AG09309 (cell line): Measurements from ENCODE around the gene CFAP410.

ENCODE experiments used
- DNase-seq: peaks from one replicate; pipeline ENCODE4 v3.0.0-alpha.2; 2010; ENCODE audit warnings: low read depth
- H3K4me3 ChIP-seq: 2 replicates; pipeline ENCODE4 v1.5.1; 2011; ENCODE audit warnings: mild to moderate bottlenecking, low read depth, low read length, moderate library complexity; ENCODE audit not compliant: control insufficient read depth
- TF ChIP-seq, protein P1 (sequence below): IDR thresholded peaks from 2 replicates; pipeline ENCODE4 v1.5.1; 2011; ENCODE audit warnings: mild to moderate bottlenecking, low read depth, low read length, inconsistent platforms; ENCODE audit not compliant: insufficient read depth, control insufficient read depth; ENCODE audit errors: missing control alignments

CFAP410 gene

DNA sequence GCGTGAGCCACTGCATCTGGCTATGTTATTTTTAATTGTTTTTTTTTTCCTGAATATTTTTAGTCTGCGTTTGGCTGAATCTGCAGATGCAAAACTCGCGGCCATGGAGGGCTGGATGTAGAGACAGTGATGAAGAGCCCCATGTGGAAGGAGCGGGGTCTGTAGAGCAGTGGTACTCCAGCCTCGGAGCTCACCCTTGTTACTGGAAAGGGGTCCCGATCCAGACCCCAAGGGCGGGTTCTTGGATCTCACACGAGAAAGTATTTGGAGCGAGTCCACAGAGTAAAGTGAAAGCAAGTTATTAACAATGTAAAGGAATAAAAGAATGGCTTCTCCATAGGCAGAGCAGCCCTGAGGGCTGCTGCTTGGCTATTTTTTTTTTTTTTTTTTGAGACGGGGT lies 17.0 kb upstream of the CFAP410 start:
- H3K4me3 ChIP-seq, result no peak overlapping the region
- TF ChIP-seq, protein P1, sequence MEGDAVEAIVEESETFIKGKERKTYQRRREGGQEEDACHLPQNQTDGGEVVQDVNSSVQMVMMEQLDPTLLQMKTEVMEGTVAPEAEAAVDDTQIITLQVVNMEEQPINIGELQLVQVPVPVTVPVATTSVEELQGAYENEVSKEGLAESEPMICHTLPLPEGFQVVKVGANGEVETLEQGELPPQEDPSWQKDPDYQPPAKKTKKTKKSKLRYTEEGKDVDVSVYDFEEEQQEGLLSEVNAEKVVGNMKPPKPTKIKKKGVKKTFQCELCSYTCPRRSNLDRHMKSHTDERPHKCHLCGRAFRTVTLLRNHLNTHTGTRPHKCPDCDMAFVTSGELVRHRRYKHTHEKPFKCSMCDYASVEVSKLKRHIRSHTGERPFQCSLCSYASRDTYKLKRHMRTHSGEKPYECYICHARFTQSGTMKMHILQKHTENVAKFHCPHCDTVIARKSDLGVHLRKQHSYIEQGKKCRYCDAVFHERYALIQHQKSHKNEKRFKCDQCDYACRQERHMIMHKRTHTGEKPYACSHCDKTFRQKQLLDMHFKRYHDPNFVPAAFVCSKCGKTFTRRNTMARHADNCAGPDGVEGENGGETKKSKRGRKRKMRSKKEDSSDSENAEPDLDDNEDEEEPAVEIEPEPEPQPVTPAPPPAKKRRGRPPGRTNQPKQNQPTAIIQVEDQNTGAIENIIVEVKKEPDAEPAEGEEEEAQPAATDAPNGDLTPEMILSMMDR, result no peak
- DNase-seq, result no peak

DNA sequence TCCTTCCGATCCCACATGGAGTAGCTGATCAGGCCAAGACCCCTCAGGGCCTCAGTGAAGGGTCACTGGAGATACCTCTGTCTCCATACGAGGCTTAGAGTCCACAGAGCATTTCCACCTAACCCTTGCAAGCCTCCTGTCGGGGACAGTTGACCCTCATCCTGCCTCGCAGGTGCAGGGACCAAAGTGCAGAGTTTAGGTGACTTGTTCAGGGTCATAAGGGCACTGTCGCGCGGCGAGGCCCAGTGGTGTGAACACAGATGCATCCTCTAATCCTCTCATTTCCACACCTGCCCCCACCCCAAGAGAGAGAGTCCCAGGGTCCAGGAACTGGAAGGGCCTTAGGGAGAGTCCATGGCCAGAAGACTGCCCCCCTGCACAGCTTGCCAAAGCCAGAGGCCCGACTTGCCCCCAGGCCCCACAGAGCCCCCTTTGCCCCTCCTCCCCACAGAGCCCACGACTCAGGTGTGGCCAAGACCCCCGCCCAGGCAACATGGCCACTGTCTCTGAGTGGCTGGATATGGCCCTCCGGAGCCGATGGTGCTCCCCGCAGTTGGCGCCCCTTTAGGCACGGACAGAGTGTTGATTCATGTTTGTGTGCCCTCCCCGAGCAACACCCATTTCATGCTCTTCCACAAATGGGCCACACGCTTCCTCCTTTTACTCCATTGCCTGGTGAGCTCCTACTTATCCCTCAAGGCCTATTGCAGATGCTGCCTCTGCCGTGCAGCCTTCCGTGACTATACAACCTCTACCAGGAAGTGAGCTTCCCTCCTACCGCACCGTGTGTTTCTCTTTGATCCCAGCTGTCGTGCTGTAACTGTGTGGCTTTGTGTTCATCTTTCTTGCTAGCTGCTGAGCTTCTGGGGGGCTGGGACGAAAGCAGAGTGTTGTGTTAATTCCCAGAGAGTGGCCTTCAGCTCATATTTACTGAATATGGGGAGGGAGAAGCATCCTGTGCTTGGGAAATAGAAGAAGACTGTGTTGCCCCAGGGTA lies 15.9 kb upstream of the CFAP410 start:
- TF ChIP-seq, protein P1, result no peak
- no peak overlapping the region for H3K4me3 ChIP-seq
- DNase-seq, result no peak

DNA sequence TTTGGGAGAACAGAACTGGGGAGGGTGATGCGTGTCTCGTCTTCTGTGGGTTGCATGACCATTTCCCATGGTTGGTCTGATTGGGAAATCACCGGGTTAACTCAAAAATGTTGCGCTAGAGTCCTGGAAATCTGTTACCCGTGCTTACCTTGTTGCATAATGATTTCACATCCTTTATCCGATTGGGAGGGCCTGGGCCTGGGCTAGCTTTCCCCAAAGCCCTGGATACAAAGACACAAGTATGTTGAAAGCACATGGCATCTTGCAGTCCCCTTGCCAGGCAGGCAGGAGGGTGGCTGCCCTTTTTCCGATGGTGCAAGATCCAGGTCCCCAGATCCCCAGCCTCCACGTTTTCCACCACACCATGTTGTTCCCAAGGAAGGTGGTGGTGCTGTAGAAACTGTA lies 14.8 kb upstream of the CFAP410 start:
- H3K4me3 ChIP-seq, result no peak overlapping the region
- TF ChIP-seq, protein P1, result no peak
- no peak for DNase-seq

DNA sequence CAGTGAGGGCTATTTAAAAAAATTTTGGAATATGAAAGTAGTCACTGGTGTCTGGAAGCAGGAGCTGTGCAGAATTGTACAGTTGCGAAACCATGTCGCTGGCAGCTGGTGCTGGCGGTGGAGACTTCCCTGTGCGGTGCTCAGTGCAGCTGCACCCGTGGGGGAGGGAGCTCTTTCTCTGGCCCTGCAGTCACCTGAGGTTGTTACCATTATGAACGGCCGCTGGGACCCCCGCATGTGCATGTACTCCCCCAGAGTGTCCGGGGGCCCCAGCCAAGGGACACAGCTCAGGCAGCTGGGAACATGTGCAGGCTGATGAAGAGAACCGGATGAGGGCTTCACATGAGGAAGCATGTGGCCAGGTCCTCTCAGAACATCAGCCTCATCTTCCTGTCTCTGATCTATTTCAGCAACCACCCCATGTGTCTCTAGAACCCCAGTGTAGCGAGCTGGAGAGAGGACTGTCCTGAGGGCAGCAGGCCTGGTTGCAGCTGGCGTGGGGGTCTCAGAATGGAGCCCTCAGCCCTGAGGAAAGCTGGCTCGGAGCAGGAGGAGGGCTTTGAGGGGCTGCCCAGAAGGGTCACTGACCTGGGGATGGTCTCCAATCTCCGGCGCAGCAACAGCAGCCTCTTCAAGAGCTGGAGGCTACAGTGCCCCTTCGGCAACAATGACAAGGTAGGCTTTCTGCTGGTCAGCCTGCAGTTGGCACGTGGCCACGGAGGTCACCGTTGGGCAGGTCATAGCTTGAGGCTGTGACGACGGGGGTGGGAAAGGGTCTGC lies 14.2 kb upstream of the CFAP410 start, which contains the start of gene TRPM2:
Gene TRPM2, plus strand, starts transcription at position 431 of the 780 bp plus-strand sequence. Its CDS starts 80 bp downstream, at position 511.
- H3K4me3 ChIP-seq, result no peak within 1 kb of the TSS
- TF ChIP-seq, protein P1, result no peak
- no peak for DNase-seq

DNA sequence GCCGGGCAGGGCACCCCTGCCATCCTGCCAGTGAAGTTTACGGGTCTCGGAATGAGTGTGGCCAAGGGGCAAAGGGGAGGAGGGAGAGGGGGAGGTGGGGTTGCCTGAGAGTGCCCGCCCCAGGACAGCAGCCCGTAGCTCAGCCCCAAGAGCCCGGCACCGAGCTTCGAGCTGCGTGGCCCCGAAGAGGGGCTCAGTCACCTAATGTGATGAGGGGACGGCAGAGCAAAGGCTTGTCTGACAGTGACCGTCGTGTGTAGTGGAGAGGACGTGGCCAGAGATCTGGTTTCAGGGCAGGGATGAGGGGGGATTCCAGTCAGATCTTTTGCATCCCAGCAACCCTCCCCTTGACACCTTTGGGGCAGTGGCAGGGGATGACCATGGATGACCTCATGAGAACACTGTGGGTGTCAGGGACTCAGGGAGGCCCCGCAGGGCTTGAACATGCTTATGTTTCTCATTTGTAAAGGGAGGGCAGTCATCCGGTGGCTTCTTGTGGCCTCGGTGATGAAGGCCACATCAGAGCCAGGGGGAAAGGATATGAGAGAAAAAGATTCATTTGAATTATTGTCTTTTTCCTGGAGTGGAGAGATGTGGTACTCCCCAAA lies 13.2 kb upstream of the CFAP410 start:
- DNase-seq, result no peak
- no peak overlapping the region for H3K4me3 ChIP-seq
- TF ChIP-seq, protein P1, result no peak
